Adrenal gland (tissue), 5 donors: Measurements from ENCODE around the gene SCCPDH.

Source experiments
- POLR2A ChIP-seq, 2 donors: fragments of 450-650 bp; IDR thresholded peaks; one replicate each; pipeline ENCODE4 v1.6.1; 2017; ENCODE audit warnings: antibody characterized with exemption in 2 of 2, mild to moderate bottlenecking in 2 of 2, moderate library complexity in 1 of 2
- TF ChIP-seq, protein P1 (sequence below), 6 experiments: fragments of 450-650 bp in 4 of 6; fragments of 200-600 bp in 2 of 6; sonication (generic) in 1 of 6; IDR thresholded peaks; 1 replicate in 5 of 6; 2 replicates in 1 of 6; pipeline versions ENCODE4 v1.5.1 to v1.8.0; 2016 to 2021; ENCODE audit warnings: antibody characterized with exemption in 6 of 6, mild to moderate bottlenecking in 2 of 6, moderate library complexity in 1 of 6
- donor health status: DM: no; HTN: no; CAD: no.

DNA sequence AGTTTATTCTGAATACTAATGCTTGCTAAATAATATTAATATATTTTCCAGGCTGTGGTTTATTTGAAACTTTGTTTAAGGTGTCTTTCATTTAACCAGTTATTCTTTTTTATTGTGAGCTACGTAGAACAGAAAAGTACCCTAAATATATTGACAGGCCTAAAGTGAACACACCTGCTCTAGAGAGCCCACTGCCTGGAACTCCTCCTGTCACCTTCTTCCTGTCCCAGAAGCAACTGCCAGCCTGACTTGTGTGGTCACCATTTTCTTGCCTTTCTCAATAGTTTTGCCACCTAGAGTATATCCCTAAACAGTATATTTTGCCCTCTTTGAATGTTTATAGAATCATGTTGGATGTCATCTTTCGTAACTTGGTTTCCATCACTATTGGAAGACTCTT is 48.5 kb downstream of the SCCPDH start:
- no peak for TF ChIP-seq POLR2A (IDR thresholded peaks at IDR 0.05)
- TF ChIP-seq, protein P1, sequence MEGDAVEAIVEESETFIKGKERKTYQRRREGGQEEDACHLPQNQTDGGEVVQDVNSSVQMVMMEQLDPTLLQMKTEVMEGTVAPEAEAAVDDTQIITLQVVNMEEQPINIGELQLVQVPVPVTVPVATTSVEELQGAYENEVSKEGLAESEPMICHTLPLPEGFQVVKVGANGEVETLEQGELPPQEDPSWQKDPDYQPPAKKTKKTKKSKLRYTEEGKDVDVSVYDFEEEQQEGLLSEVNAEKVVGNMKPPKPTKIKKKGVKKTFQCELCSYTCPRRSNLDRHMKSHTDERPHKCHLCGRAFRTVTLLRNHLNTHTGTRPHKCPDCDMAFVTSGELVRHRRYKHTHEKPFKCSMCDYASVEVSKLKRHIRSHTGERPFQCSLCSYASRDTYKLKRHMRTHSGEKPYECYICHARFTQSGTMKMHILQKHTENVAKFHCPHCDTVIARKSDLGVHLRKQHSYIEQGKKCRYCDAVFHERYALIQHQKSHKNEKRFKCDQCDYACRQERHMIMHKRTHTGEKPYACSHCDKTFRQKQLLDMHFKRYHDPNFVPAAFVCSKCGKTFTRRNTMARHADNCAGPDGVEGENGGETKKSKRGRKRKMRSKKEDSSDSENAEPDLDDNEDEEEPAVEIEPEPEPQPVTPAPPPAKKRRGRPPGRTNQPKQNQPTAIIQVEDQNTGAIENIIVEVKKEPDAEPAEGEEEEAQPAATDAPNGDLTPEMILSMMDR (IDR thresholded peaks at IDR 0.05), result no peak
